ENCODE results near the gene UBA52. TPM values are rescaled to one million over a fixed set of nuclear protein-coding genes. Genes with fewer than 3 reads are reported as not detected.

Gene UBA52
- total RNA-seq, 1 experiment from 2014 or later, result 1,330 TPM

DNA sequence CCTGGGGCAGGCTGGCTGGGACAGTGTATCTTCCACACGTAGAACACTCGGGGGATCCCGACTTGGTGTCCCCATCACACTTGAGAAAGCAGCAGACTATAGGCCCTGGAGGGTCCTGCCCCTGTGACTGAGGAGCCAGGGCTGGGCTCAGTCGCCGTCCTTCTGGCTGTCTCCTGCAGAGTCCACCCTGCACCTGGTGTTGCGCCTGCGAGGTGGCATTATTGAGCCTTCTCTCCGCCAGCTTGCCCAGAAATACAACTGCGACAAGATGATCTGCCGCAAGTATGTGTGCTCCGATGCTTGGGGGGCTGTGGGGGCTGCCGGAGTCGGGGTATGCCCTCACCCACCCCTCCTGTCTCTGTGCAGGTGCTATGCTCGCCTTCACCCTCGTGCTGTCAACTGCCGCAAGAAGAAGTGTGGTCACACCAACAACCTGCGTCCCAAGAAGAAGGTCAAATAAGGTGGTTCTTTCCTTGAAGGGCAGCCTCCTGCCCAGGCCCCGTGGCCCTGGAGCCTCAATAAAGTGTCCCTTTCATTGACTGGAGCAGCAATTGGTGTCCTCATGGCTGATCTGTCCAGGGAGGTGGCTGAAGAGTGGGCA is 3.1 kb downstream of the UBA52 start:
- no TSS peak for BruUV-seq (replicated peaks)
- H3K27me3 Mint-ChIP-seq (ENCODE audit: insufficient read depth, unreplicated experiment), result no peaks in the 10 kb centered on the region
- H3K27ac Mint-ChIP-seq (ENCODE audit: low read depth, unreplicated experiment), result no peak overlapping the region
- ChIA-PET CTCF (no interaction called here), POLR2A (no interaction called here)
- peaks cover 9% of the 10 kb centered on the region for H3K4me1 Mint-ChIP-seq (ENCODE audit: insufficient read depth, unreplicated experiment)
- no peaks in the 10 kb centered on the region for H3K9me3 Mint-ChIP-seq (ENCODE audit: unreplicated experiment)
- H3K36me3 Mint-ChIP-seq (ENCODE audit: insufficient read depth, unreplicated experiment), result peaks cover 66% of the 10 kb centered on the region
- no peak for DNase-seq (ENCODE audit: unreplicated experiment)
- TF ChIP-seq, protein P1, sequence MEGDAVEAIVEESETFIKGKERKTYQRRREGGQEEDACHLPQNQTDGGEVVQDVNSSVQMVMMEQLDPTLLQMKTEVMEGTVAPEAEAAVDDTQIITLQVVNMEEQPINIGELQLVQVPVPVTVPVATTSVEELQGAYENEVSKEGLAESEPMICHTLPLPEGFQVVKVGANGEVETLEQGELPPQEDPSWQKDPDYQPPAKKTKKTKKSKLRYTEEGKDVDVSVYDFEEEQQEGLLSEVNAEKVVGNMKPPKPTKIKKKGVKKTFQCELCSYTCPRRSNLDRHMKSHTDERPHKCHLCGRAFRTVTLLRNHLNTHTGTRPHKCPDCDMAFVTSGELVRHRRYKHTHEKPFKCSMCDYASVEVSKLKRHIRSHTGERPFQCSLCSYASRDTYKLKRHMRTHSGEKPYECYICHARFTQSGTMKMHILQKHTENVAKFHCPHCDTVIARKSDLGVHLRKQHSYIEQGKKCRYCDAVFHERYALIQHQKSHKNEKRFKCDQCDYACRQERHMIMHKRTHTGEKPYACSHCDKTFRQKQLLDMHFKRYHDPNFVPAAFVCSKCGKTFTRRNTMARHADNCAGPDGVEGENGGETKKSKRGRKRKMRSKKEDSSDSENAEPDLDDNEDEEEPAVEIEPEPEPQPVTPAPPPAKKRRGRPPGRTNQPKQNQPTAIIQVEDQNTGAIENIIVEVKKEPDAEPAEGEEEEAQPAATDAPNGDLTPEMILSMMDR (IDR thresholded peaks at IDR 0.05; ENCODE audit: unreplicated experiment), result no peak
- intact Hi-C loops (cut with micrococcal nuclease), result no loop called here
- no peak overlapping the region for H3K4me3 Mint-ChIP-seq (ENCODE audit: unreplicated experiment)

GRCh38 chr19:18576383-18576782 is 4.7 kb downstream of the UBA52 start:
- no peaks in the 10 kb centered on the region for H3K27me3 Mint-ChIP-seq (ENCODE audit: insufficient read depth, unreplicated experiment)
- CTCF ChIA-PET, result interaction anchor here (0.6 to 1.9 kb wide), 5 partner anchors 11 to 126 kb away, joined by 3 to 12 read pairs (median 4); partner anchors contain the start of gene REX1BD
- POLR2A ChIA-PET, result no interaction called here

GRCh38 chr19:18577365-18577914 is 5.8 kb downstream of the UBA52 start:
- TF ChIP-seq, protein P1 (IDR thresholded peaks at IDR 0.05; ENCODE audit: unreplicated experiment), result no peak
- no TSS peak for BruUV-seq (replicated peaks)
- CTCF ChIA-PET, result interaction anchor here (1.2 to 1.9 kb wide), 2 partner anchors 10 to 126 kb away, joined by 8 to 12 read pairs; partner anchors contain the start of gene REX1BD
- no peak overlapping the region for H3K4me3 Mint-ChIP-seq (ENCODE audit: unreplicated experiment)
- peaks cover 55% of the 10 kb centered on the region for H3K36me3 Mint-ChIP-seq (ENCODE audit: insufficient read depth, unreplicated experiment)
- intact Hi-C loops (cut with micrococcal nuclease), result no loop called here
- DNase-seq (ENCODE audit: unreplicated experiment), result no peak
- POLR2A ChIA-PET, result interaction anchor here (0.6 to 0.9 kb wide), 2 partner anchors 10 to 111 kb away, joined by 3 to 4 read pairs; no protein-coding TSS in a partner anchor
- no peak overlapping the region for H3K27ac Mint-ChIP-seq (ENCODE audit: low read depth, unreplicated experiment)
- H3K27me3 Mint-ChIP-seq (ENCODE audit: insufficient read depth, unreplicated experiment), result no peaks in the 10 kb centered on the region
- H3K9me3 Mint-ChIP-seq (ENCODE audit: unreplicated experiment), result no peaks in the 10 kb centered on the region
- H3K4me1 Mint-ChIP-seq (ENCODE audit: insufficient read depth, unreplicated experiment), result peaks cover 7% of the 10 kb centered on the region

More at GRCh38 chr19:18576383-18576782, 4.7 kb downstream of the UBA52 start:
- no peak overlapping the region for H3K4me3 Mint-ChIP-seq (ENCODE audit: unreplicated experiment)
- H3K4me1 Mint-ChIP-seq (ENCODE audit: insufficient read depth, unreplicated experiment), result peaks cover 9% of the 10 kb centered on the region
- no peak for DNase-seq (ENCODE audit: unreplicated experiment)
- BruUV-seq (replicated peaks), result no TSS peak
- TF ChIP-seq, protein P1 (IDR thresholded peaks at IDR 0.05; ENCODE audit: unreplicated experiment), result no peak
- intact Hi-C loops (cut with micrococcal nuclease), result no loop called here
- H3K36me3 Mint-ChIP-seq (ENCODE audit: insufficient read depth, unreplicated experiment), result peaks cover 64% of the 10 kb centered on the region
- H3K9me3 Mint-ChIP-seq (ENCODE audit: unreplicated experiment), result no peaks in the 10 kb centered on the region
- H3K27ac Mint-ChIP-seq (ENCODE audit: low read depth, unreplicated experiment), result no peak overlapping the region

DNA sequence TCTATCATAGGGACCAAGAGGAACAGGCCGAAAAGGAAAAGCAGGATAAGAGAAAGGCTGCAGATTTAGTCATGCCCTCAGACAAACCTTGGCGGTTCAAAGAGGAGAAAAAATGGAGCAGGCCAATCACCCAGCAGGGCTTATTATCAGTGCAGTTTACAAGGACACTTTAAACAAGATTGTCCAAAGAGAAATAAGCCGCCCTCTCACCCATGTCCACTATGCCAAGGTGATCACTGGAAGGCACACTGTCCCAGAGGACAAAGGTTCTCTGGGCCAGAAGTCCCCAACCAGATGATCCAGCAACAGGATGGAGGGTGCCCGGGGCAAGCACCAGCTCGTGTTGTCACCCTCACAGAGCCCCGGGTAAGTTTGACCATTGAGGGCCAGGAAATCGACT is 8.7 kb downstream of the UBA52 start:
- H3K27me3 Mint-ChIP-seq (ENCODE audit: insufficient read depth, unreplicated experiment), result no peaks in the 10 kb centered on the region
- no peak overlapping the region for H3K27ac Mint-ChIP-seq (ENCODE audit: low read depth, unreplicated experiment)
- no peak for DNase-seq (ENCODE audit: unreplicated experiment)
- intact Hi-C loops (cut with micrococcal nuclease), result no loop called here
- no peaks in the 10 kb centered on the region for H3K4me1 Mint-ChIP-seq (ENCODE audit: insufficient read depth, unreplicated experiment)
- TF ChIP-seq, protein P1 (IDR thresholded peaks at IDR 0.05; ENCODE audit: unreplicated experiment), result no peak
- no peaks in the 10 kb centered on the region for H3K9me3 Mint-ChIP-seq (ENCODE audit: unreplicated experiment)
- H3K4me3 Mint-ChIP-seq (ENCODE audit: unreplicated experiment), result no peak overlapping the region
- peaks cover 26% of the 10 kb centered on the region for H3K36me3 Mint-ChIP-seq (ENCODE audit: insufficient read depth, unreplicated experiment)
- CTCF ChIA-PET, result interaction anchor here (0.6 to 1.1 kb wide), 4 partner anchors 9 to 309 kb away, joined by 3 to 4 read pairs (median 3); partner anchors contain the start of gene REX1BD
- no TSS peak for BruUV-seq (replicated peaks)
- POLR2A ChIA-PET, result interaction anchor here (1.9 to 4.2 kb wide), 2 partner anchors 8 to 10 kb away, joined by 11 to 28 read pairs; partner anchors contain the start of genes REX1BD and UBA52
